Keratinocyte (primary cell): ENCODE measurements around the gene ITPR1. TPM values are rescaled to one million over a fixed set of nuclear protein-coding genes. Genes with fewer than 3 reads are reported as not detected.

ENCODE experiments used
- DNase-seq: peaks from one replicate; pipeline ENCODE4 v3.0.0-alpha.2; 2011; ENCODE audit warnings: low read depth, missing footprints, low spot score
- FAIRE-seq: peaks from 2 replicates; lab custom pipeline; 2011; peaks lifted over from hg19 to GRCh38; lab: Jason Lieb, UNC
- H2AFZ ChIP-seq: 2 replicates; pipeline ENCODE4 v1.6.0; 2012; ENCODE audit warnings: low read length, control low read depth, inconsistent platforms; ENCODE audit not compliant: control insufficient read depth
- H3K27ac ChIP-seq: 2 replicates; pipeline ENCODE4 v1.5.1; 2011; ENCODE audit warnings: low read length; ENCODE audit not compliant: control insufficient read depth, insufficient read depth
- H3K27me3 ChIP-seq: 3 replicates; pipeline ENCODE4 v1.6.0; 2011; ENCODE audit warnings: low read length; ENCODE audit not compliant: control insufficient read depth, insufficient read depth; ENCODE audit errors: extremely low read depth
- H3K36me3 ChIP-seq, 2 experiments: 2 replicates in 1 of 2; 3 replicates in 1 of 2; pipeline ENCODE4 v1.5.1; 2011; ENCODE audit warnings: low read length in 2 of 2, mild to moderate bottlenecking in 1 of 2; ENCODE audit not compliant: control insufficient read depth in 2 of 2, insufficient read depth in 2 of 2; ENCODE audit errors: extremely low read depth in 1 of 2
- H3K4me1 ChIP-seq: 3 replicates; pipeline ENCODE4 v1.5.1; 2011; ENCODE audit warnings: low read length; ENCODE audit not compliant: control insufficient read depth, insufficient read depth; ENCODE audit errors: extremely low read depth
- H3K4me2 ChIP-seq: 3 replicates; pipeline ENCODE4 v1.6.0; 2011; ENCODE audit warnings: low read depth, low read length; ENCODE audit not compliant: control insufficient read depth, insufficient read depth; ENCODE audit errors: extremely low read depth
- H3K4me3 ChIP-seq, 3 experiments: fragments of 200-600 bp in 1 of 3; sonication (generic) in 1 of 3; 2 replicates in 2 of 3; 3 replicates in 1 of 3; pipeline ENCODE4 v1.5.1; 2011 to 2016; ENCODE audit warnings: low read length in 3 of 3, mild to moderate bottlenecking in 3 of 3, control low read depth in 2 of 3, inconsistent platforms in 1 of 3, low read depth in 1 of 3, mixed read lengths in 1 of 3, mixed run types in 1 of 3, moderate library complexity in 1 of 3; ENCODE audit not compliant: control insufficient read depth in 2 of 3, insufficient read depth in 2 of 3; ENCODE audit errors: extremely low read depth in 1 of 3
- H3K79me2 ChIP-seq: 2 replicates; pipeline ENCODE4 v1.6.0; 2012; ENCODE audit warnings: low read length; ENCODE audit not compliant: control insufficient read depth, insufficient read depth
- H3K9ac ChIP-seq: 3 replicates; pipeline ENCODE4 v1.6.0; 2011; ENCODE audit warnings: low read length; ENCODE audit not compliant: control insufficient read depth, insufficient read depth; ENCODE audit errors: extremely low read depth
- H3K9me1 ChIP-seq: 3 replicates; pipeline ENCODE4 v1.6.0; 2011; ENCODE audit warnings: low read length; ENCODE audit not compliant: control insufficient read depth, insufficient read depth; ENCODE audit errors: extremely low read depth
- H3K9me3 ChIP-seq: 2 replicates; pipeline ENCODE4 v1.5.1; 2012; ENCODE audit warnings: low read depth, low read length; ENCODE audit not compliant: control insufficient read depth
- H4K20me1 ChIP-seq: 3 replicates; pipeline ENCODE4 v1.6.0; 2011; ENCODE audit warnings: low read length; ENCODE audit not compliant: control insufficient read depth, insufficient read depth; ENCODE audit errors: extremely low read depth
- CTCF ChIP-seq, 3 experiments: IDR thresholded peaks in 1 of 3; conservative IDR thresholded peaks in 1 of 3; optimal IDR thresholded peaks in 1 of 3; 2 replicates in 2 of 3; 3 replicates in 1 of 3; pipeline versions ENCODE3 to v1.5.1; 2011; ENCODE audit warnings: low read length in 3 of 3, mild to moderate bottlenecking in 3 of 3, moderate library complexity in 2 of 3, control low read depth in 1 of 3, inconsistent platforms in 1 of 3; ENCODE audit not compliant: insufficient read depth in 2 of 3; ENCODE audit errors: extremely low read depth in 1 of 3
- EZH2 ChIP-seq: IDR thresholded peaks from one replicate; pipeline ENCODE4 v1.6.1; 2012; ENCODE audit warnings: inconsistent platforms, mild to moderate bottlenecking, low read length, moderate library complexity
- dilution Hi-C: fragments of 300-500 bp; cut with MboI; formaldehyde crosslinking; loops from one replicate; pipeline ENCODE4 v1.7.0; 2020; ENCODE audit warnings: low sequenced_read_pairs; ENCODE audit not compliant: extremely low pct_ligation_motif_present
- polyA plus RNA-seq, 5 experiments: library from polyadenylated mRNA; depleted of rRNA in 3 of 5; stranded (reverse) in 3 of 5; stranded (forward) in 1 of 5; unstranded in 1 of 5; fragments of >200 nt; gene quantifications; 1 replicate in 1 of 5; 2 replicates in 3 of 5; 3 replicates in 1 of 5; pipeline versions ENCODE4 v1.2.1 to v1.2.3, GENCODE V29; 2011 to 2012; ENCODE audit warnings: missing spikeins in 2 of 5, low read depth in 1 of 5, low replicate concordance in 1 of 5

ITPR1 gene
- polyA plus RNA-seq, 1 donor (not counting 4 experiments of a cell fraction or from before 2014, with no cell fraction given): 3.5 TPM

GRCh38 chr3:4882548-4882947 lies 389.4 kb downstream of the ITPR1 start:
- no peak overlapping the region for H2AFZ ChIP-seq
- H3K4me1 ChIP-seq: no peaks in the 10 kb centered on the region
- no peak overlapping the region for H3K27ac ChIP-seq
- no peaks in the 10 kb centered on the region for H3K79me2 ChIP-seq
- no peaks in the 10 kb centered on the region for H3K9me1 ChIP-seq
- no peaks in the 10 kb centered on the region for H3K27me3 ChIP-seq
- H4K20me1 ChIP-seq: no peaks in the 10 kb centered on the region
- dilution Hi-C loops: no loop called here
- TF ChIP-seq EZH2 (no peak), CTCF (optimal IDR thresholded peaks at IDR 0.05 in 1 of 3, IDR thresholded peaks at IDR 0.05 in 1 of 3, conservative IDR thresholded peaks at IDR 0.05 in 1 of 3; ENCODE audit: extremely low read depth in 1 of 3, insufficient read depth in 2 of 3, low read length in 3 of 3) (no peak)
- FAIRE-seq (no peak), DNase-seq (no peak)
- H3K4me3 ChIP-seq: no peak overlapping the region
- H3K4me2 ChIP-seq: no peak overlapping the region
- H3K9me3 ChIP-seq: no peaks in the 10 kb centered on the region
- H3K9ac ChIP-seq: no peak overlapping the region
- no peaks in the 10 kb centered on the region for H3K36me3 ChIP-seq

GRCh38 chr3:4883011-4883410 lies 389.9 kb downstream of the ITPR1 start:
- dilution Hi-C loops: no loop called here
- no peaks in the 10 kb centered on the region for H3K9me3 ChIP-seq
- no peak for FAIRE-seq

More at GRCh38 chr3:4883011-4883410, 389.9 kb downstream of the ITPR1 start:
- Histone ChIP-seq H3K4me1 (no peaks in the 10 kb centered on the region), H4K20me1 (no peaks in the 10 kb centered on the region), H3K79me2 (no peaks in the 10 kb centered on the region), H3K27ac (no peak overlapping the region), H3K4me2 (no peak overlapping the region), H3K9ac (no peak overlapping the region), H3K9me1 (no peaks in the 10 kb centered on the region), H3K36me3 (no peaks in the 10 kb centered on the region), H2AFZ (no peak overlapping the region), H3K4me3 (no peak overlapping the region), H3K27me3 (no peaks in the 10 kb centered on the region)
- TF ChIP-seq CTCF (optimal IDR thresholded peaks at IDR 0.05 in 1 of 3, IDR thresholded peaks at IDR 0.05 in 1 of 3, conservative IDR thresholded peaks at IDR 0.05 in 1 of 3; ENCODE audit: extremely low read depth in 1 of 3, insufficient read depth in 2 of 3, low read length in 3 of 3): no peak
- TF ChIP-seq EZH2: no peak
- DNase-seq: no peak
